ENCODE data around the gene PRR5.

DNA sequence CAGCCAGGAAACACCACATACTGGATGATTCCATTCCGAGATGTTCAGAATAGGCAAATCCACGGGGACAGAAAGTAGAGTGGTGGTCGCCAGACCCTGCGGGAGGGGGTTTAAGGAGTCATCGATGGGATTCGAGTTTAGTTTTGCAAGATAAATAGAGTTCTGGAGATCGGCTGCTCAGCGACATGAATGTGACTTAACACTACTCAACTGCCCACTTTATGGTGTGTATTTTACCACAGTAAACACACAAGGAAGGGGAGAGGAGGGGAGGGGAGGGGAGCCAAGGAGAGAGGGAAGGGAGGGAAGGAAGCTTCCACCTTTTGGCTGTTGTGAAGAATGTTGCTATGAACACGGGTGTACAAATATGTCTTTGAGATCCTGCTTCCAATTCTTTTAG is 39.9 kb downstream of the PRR5 start:
- TF ChIP-seq, protein P1, sequence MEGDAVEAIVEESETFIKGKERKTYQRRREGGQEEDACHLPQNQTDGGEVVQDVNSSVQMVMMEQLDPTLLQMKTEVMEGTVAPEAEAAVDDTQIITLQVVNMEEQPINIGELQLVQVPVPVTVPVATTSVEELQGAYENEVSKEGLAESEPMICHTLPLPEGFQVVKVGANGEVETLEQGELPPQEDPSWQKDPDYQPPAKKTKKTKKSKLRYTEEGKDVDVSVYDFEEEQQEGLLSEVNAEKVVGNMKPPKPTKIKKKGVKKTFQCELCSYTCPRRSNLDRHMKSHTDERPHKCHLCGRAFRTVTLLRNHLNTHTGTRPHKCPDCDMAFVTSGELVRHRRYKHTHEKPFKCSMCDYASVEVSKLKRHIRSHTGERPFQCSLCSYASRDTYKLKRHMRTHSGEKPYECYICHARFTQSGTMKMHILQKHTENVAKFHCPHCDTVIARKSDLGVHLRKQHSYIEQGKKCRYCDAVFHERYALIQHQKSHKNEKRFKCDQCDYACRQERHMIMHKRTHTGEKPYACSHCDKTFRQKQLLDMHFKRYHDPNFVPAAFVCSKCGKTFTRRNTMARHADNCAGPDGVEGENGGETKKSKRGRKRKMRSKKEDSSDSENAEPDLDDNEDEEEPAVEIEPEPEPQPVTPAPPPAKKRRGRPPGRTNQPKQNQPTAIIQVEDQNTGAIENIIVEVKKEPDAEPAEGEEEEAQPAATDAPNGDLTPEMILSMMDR (CRISPR knock-in tag; IDR thresholded peaks at IDR 0.05) = no peak
- no peak for TF ChIP-seq CBX2 (IDR thresholded peaks at IDR 0.05; ENCODE audit: low read depth, low read length)
- no peak for TF ChIP-seq CBX2 (CRISPR knock-in tag; IDR thresholded peaks at IDR 0.05; ENCODE audit: low read depth)
- no peak for TF ChIP-seq ZBTB40 (IDR thresholded peaks at IDR 0.05)
- no peak for TF ChIP-seq ZBTB40 (CRISPR knock-in tag; IDR thresholded peaks at IDR 0.05)
- TF ChIP-seq, protein P2, sequence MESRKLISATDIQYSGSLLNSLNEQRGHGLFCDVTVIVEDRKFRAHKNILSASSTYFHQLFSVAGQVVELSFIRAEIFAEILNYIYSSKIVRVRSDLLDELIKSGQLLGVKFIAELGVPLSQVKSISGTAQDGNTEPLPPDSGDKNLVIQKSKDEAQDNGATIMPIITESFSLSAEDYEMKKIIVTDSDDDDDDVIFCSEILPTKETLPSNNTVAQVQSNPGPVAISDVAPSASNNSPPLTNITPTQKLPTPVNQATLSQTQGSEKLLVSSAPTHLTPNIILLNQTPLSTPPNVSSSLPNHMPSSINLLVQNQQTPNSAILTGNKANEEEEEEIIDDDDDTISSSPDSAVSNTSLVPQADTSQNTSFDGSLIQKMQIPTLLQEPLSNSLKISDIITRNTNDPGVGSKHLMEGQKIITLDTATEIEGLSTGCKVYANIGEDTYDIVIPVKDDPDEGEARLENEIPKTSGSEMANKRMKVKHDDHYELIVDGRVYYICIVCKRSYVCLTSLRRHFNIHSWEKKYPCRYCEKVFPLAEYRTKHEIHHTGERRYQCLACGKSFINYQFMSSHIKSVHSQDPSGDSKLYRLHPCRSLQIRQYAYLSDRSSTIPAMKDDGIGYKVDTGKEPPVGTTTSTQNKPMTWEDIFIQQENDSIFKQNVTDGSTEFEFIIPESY (CRISPR knock-in tag; IDR thresholded peaks at IDR 0.05) = no peak
